Mesothelial cell of epicardium (in vitro differentiated cells): ENCODE results near the gene RNF157. TPM values are rescaled to one million over a fixed set of nuclear protein-coding genes. Genes with fewer than 3 reads are reported as not detected.
"Not testable (repeated sequence)": the region's sequence is repeated elsewhere in the genome, so short reads cannot be mapped to it uniquely, and the experiment has no call there.

Experiments used
- DNase-seq, 2 experiments: peaks; one replicate each; pipeline ENCODE4 v3.0.0; 2021; ENCODE audit warnings: low spot score in 2 of 2; ENCODE audit not compliant: unreplicated experiment in 2 of 2
- H3K27ac Mint-ChIP-seq: 2 replicates; pipeline ENCODE4 v1.8.0; 2021; ENCODE audit warnings: mixed read lengths
- H3K27me3 Mint-ChIP-seq: 2 replicates; pipeline ENCODE4 v1.8.0; 2021; ENCODE audit warnings: low read depth, mixed read lengths
- H3K36me3 Mint-ChIP-seq: 2 replicates; pipeline ENCODE4 v1.8.0; 2021; ENCODE audit warnings: mixed read lengths
- H3K4me1 Mint-ChIP-seq: 2 replicates; pipeline ENCODE4 v1.8.0; 2021; ENCODE audit warnings: mixed read lengths
- H3K4me3 Mint-ChIP-seq: 2 replicates; pipeline ENCODE4 v1.8.0; 2021; ENCODE audit warnings: mild to moderate bottlenecking, moderate library complexity, mixed read lengths
- H3K9me3 Mint-ChIP-seq: 2 replicates; pipeline ENCODE4 v1.8.0; 2021; ENCODE audit warnings: mixed read lengths
- CTCF ChIP-seq: fragments of 200-600 bp; sonication (generic); IDR thresholded peaks from one replicate; pipeline ENCODE4 v1.5.0; 2021; ENCODE audit warnings: antibody characterized with exemption; ENCODE audit not compliant: unreplicated experiment
- total RNA-seq: library from RNA; stranded (reverse); gene quantifications from 3 replicates; pipeline ENCODE4 v1.2.1, GENCODE V29; 2021

Gene RNF157
- total RNA-seq, 1 donor from 2014 or later, result 8.0 TPM

- H3K36me3 Mint-ChIP-seq, result no peaks in the 10 kb centered on the region
- no peak overlapping the region for H3K27ac Mint-ChIP-seq
- no peak for DNase-seq
- no peaks in the 10 kb centered on the region for H3K9me3 Mint-ChIP-seq
- TF ChIP-seq CTCF, result no peak
- no peaks in the 10 kb centered on the region for H3K4me1 Mint-ChIP-seq
- H3K27me3 Mint-ChIP-seq, result peaks cover 29% of the 10 kb centered on the region
- H3K4me3 Mint-ChIP-seq, result no peak overlapping the region
Measured at GRCh38 chr17:76232342-76232741, 8.0 kb downstream of the RNF157 start.

- DNase-seq, H3K4me1 Mint-ChIP-seq, H3K9me3 Mint-ChIP-seq, H3K4me3 Mint-ChIP-seq, H3K36me3 Mint-ChIP-seq, H3K27ac Mint-ChIP-seq: not testable (repeated sequence)
- H3K27me3 Mint-ChIP-seq, result peaks cover 25% of the 10 kb centered on the region
Measured at GRCh38 chr17:76226749-76227148, 13.5 kb downstream of the RNF157 start.

DNA sequence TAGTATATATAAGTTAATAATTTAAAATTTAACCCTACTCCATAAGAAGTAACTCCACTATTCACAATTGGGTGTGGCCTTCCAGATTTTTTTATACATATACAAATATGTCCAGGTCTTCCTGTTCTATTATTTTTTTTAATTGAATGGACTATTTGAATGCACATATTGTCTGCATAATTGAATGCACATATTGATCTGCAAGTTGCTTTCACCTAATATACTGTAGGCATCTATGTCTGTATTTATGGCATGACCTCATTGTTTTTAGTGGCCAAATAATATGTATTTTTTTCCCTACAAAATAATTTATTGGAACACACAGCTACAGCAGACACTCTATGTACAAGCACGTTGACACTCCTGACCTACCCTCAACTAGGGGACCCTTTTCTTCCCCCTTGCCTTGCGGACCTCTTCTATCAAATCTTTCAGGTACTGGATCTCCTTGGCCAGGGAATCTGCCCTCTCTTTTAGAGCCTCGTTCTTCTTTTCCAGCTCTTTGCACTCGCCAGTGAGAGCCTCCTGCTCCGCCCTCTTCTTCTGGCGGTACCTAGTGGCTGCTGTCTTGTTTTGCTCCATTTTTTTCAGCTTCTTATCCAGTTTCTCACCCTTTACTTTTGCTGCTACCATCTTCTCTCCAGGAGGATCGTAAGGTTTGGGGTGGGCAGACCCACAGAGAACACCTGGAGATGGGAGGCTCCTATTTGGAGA is 14.8 kb downstream of the RNF157 start:
- H3K4me1 Mint-ChIP-seq, H3K9me3 Mint-ChIP-seq, H3K27ac Mint-ChIP-seq, H3K36me3 Mint-ChIP-seq, DNase-seq, H3K4me3 Mint-ChIP-seq: not testable (repeated sequence)
- peaks cover 22% of the 10 kb centered on the region for H3K27me3 Mint-ChIP-seq

GRCh38 chr17:76223802-76224201 is 16.5 kb downstream of the RNF157 start:
- DNase-seq, result no peak
- Mint-ChIP-seq H3K4me1 (peaks cover 2% of the 10 kb centered on the region), H3K27ac (no peak overlapping the region), H3K27me3 (peaks cover 5% of the 10 kb centered on the region), H3K4me3 (no peak overlapping the region), H3K9me3 (no peaks in the 10 kb centered on the region), H3K36me3 (no peaks in the 10 kb centered on the region)
- TF ChIP-seq CTCF, result no peak

GRCh38 chr17:76219670-76220383 is 20.5 kb downstream of the RNF157 start:
- H3K9me3 Mint-ChIP-seq, result no peaks in the 10 kb centered on the region
- TF ChIP-seq CTCF, result no peak
- no peaks in the 10 kb centered on the region for H3K36me3 Mint-ChIP-seq
- no peak for DNase-seq
- peaks cover 5% of the 10 kb centered on the region for H3K4me1 Mint-ChIP-seq
- H3K27ac Mint-ChIP-seq, result no peak overlapping the region
- no peak overlapping the region for H3K4me3 Mint-ChIP-seq
- H3K27me3 Mint-ChIP-seq, result no peaks in the 10 kb centered on the region

GRCh38 chr17:76217081-76217480 is 23.2 kb downstream of the RNF157 start:
- Mint-ChIP-seq H3K4me3 (no peak overlapping the region), H3K4me1 (peaks cover 5% of the 10 kb centered on the region), H3K9me3 (no peaks in the 10 kb centered on the region), H3K27me3 (no peaks in the 10 kb centered on the region), H3K27ac (no peak overlapping the region), H3K36me3 (no peaks in the 10 kb centered on the region)
- DNase-seq, result peak in 1 of 2 experiments; percentile 6
- no peak for TF ChIP-seq CTCF
